Sigmoid colon (tissue), 4 donors: Measurements from ENCODE around the gene FAM3B.

Experiments used
- CTCF ChIP-seq, 4 experiments: fragments of 450-650 bp in 3 of 4; fragments of 200-600 bp in 1 of 4; IDR thresholded peaks; one replicate each; pipeline ENCODE4 v1.5.1; 2016 to 2019; ENCODE audit warnings: antibody characterized with exemption in 4 of 4, mild to moderate bottlenecking in 3 of 4, moderate library complexity in 2 of 4
- EP300 ChIP-seq, 4 donors: sonication (generic); formaldehyde crosslinking; IDR thresholded peaks; one replicate each; pipeline ENCODE4 v1.6.1; 2017; ENCODE audit warnings: antibody characterized with exemption in 4 of 4

DNA sequence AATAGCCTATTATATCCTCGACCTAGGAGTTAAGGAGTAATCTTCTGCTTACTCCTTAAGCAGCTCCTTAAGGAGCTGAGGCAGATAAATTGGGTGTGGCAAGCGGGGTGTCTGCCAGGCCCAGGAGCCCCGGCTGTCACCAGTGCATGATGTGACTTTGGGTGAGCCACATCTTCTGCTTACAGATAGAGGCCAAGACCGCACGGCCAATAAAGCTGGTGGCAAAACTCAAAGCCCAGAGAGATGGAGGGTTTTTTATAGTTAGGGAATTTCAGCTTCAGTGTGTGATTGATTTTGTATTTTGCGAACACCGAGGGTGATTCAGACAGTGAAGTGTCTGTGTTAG, 55.1 kb downstream of the FAM3B start:
- TF ChIP-seq EP300 (IDR thresholded peaks at IDR 0.05) = no peak
- no peak for TF ChIP-seq CTCF (IDR thresholded peaks at IDR 0.05)
